Dedifferentiated amniotic fluid mesenchymal stem cell (primary cell): ENCODE data around the gene PRR5.
A peak's percentile ranks its signal among the peaks of the same experiment; 100 is the strongest.

ENCODE experiments used
- DNase-seq: peaks from one replicate; pipeline ENCODE4 v3.0.0-alpha.2; 2016; ENCODE audit errors: extremely low spot score

The PRR5 gene

DNA sequence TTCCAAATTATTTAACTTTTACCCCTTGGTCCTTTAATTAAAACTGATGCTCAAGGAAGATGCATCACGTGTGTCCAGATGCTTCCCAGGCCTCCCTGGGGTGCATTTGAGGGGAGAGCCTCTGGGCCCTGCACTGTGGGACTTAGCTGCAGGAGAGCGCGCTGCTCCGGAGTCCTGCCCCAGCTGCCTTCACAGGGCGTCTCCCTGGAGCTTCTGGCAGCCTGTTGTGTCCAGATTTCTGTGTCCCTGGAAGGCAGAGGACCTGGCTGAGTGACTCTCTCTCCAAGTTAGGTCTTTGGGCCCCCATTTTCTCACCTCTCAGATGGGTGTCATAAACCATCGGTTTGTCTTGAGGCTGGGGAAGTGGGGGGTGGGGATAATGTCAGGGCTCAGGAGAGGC is 53.4 kb downstream of the PRR5 start:
- DNase-seq: no peak

DNA sequence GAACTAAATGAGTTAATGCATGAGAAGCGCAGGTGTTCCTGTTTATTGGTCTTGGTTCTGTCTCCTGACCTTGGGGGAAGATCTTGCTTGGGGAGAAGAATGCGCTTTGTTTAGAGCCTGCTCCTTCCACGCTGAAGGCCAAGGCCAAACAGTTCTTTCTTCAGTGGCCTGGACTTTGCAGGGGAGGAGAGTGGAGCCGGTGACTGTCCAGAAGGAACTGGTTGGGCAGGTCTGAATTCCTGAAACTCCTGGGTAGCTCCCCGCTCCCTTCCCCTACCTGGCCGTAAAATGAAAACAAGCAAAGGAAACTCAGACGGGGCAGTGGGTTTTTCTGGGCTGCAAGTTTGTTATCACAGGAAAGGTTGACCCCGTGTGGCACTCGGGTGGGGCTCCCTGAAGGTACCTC is 54.0 kb downstream of the PRR5 start:
- no peak for DNase-seq

GRCh38 chr22:44758344-44758973 is 56.5 kb downstream of the PRR5 start:
- peak; percentile 47 for DNase-seq

DNA sequence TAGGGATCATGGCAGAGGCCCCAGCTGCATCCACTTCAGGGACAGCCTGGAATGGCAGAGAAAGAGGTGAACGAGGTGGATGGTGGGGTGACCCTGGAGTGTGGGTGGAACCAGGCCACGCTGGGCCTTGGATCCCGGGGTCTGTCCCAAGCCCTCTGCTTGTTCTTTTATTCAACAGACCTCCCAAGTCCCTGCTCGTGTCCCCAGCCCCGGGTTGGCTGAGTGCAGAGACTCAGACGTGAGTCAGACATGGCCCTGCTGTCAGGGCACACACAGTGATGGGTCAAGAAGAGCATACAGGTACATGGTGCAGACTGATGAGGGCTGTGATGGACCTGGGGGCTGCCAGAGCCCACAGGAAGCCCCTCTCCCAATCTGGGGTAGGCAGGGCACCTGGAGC is 57.0 kb downstream of the PRR5 start:
- DNase-seq: no peak

DNA sequence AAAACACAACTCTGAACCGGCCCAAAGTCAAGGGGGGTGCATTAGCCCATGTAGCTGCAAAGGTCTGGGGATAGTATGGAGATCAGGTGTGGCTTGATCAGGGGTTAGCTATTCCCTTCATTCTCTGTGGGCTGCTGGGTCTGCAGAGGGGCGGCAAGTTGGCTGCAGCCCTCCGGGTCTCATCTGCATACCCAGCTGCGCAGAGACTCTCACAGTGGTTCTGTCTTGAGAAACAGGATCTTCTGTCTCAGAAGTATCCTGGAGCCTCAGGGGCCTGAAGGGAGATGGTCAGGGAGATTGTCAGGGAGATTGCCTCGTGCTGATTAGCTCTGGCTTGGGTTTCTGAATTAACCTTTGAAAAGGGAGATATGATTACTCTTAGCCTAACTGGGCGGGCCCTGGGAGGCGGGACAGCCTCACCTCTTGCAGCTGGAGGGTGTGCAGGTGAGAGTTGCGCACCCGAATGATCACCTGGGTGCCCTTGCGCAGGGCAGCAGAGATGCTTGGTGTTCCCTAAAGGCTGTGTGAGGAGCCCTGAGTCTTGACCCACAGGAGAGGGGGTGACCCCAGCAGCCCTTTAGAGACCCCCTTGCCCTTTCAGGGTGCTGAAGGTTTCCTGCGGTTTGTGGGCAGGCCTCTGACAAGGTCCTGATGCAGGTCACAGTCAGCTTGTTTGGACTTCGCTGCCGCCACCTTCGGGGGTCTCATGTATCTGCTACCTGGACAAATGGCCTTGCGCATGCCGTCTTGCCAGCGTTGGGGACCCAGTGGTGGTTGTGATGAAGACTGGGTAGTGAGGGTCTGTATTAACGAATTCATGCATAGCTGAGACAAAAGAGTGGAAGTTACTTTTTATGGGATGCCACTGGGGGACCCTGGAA is 57.7 kb downstream of the PRR5 start:
- DNase-seq: no peak

- no peak for DNase-seq
These were observed 58.5 kb downstream of the PRR5 start for GRCh38 chr22:44760476-44760875.

GRCh38 chr22:44761025-44761424 is 59.0 kb downstream of the PRR5 start:
- DNase-seq: no peak

DNA sequence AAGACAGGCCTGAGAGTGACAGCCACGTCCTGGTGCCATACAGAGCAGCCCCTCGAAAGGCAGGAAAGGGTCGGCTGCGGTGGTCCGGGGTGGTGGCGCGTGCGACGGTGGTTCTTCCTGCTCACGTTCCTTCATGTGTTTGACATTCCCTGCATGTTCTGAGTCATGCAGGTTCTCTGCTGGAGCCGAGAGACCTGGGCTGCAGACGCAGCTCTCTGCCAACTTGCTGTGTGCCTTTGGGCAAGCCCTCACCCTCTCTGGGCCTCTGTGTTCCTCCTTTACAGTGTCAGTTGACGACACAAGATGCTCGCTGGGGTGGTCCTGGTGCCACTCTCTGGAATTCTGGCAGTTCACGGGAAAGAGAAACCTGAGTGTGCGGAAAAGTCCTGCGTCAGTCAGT is 62.4 kb downstream of the PRR5 start:
- no peak for DNase-seq

GRCh38 chr22:44764974-44765373 is 63.0 kb downstream of the PRR5 start:
- DNase-seq: no peak

GRCh38 chr22:44765571-44766285 is 63.7 kb downstream of the PRR5 start:
- DNase-seq: no peak

- DNase-seq: no peak
These were observed 71.1 kb downstream of the PRR5 start for GRCh38 chr22:44773082-44773481.

DNA sequence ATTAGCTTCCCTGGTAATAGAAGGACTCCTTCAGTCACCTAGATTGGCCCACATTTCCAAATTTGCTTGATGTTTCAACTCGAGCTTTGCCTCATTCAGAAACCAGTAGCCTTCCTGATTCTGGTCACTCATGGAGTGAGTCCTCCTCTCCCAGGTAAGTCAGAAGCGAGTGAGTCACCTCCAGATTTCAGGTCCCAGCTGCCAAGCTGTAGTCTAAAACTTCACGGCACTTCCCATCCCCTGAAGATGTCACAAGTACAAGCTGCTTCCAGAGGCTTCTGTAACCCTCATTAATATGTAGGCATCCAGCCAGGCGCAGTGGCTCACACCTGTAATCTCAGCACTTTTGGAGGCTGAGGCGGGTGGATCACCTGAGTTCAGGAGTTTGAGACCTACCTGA is 73.9 kb downstream of the PRR5 start:
- DNase-seq: no peak

DNA sequence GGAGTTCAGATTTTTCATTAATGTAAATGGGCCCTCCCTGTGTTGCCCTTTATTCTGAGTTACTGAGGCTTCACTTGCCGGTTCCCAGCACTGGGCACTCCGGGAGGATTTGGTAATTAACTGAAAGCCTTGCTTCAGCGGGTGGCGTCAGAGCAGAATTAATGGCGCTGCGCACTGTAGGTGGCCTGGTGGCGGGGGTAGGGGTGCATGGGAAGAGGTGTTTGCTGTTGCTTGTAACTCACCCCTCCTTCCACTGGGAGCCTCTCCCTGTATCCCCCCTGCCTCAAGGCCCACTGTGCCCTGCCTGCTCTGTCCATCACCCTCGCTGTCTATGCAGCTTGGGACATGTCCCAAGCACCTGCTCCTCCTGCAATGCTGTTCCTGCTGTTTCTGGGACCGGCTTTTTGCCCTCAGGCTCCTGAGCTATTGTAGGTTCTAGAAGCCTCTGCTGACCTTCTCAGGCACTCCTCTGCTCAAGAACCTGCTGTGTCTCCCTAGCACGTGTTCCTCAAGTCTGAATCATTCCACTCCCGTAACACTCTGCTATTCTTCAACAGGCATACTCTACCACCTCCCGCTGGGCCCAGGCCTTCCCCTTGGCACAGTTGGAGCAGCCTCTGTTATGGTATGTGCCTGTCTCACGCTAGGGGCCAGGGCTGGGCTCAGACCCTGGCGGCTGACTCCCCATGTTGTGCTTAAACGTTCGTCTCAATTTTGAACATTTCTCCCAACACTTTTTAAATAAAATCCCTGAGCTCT is 74.8 kb downstream of the PRR5 start:
- DNase-seq: no peak

DNA sequence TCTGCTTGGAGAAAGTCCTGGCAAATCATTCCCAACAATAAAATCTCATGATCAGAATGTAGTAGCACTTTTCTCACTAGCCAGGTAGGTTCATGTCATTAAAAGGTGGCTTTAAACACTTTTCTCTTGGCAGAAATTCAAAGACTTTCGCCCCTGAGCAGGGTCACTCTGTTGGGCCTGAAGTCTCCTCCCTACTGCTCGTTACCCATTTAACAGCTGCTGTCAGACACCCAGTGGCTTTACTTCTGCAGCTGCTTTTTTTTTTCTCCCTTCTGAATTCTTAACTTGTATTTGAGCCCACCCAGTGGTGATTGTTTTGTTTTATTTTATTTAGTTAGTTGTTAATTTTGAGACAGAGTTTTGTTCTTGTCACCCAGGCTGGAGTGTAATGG is 75.4 kb downstream of the PRR5 start:
- no peak for DNase-seq

DNA sequence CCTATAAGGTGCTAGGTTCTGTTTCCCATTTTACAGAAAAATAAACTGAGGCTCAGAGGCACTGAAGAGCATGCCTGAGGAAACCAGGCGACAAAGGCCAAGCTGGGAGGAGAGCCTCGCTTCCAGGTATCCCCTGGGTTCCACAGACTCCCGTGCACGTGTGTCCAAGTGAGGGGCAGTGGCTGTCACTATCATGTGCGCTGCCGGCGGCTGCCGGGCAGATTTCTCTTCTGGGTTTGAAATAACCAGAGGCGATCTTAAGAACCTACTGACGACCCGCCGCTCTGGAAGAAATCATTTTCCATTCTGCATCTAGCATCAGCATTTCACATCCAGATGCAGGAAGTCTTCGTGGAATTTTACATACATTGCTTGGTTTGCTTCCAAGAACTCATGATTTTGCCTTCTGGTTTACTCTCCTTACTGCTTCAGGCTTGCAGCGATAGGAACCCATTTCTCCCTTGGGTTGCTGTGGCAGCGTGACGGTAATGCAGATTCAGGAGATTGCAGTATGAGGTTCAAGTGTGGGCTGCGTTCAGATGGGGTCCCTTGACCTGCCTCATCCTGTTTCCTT is 79.0 kb downstream of the PRR5 start:
- no peak for DNase-seq

- no peak for DNase-seq
These were observed 80.5 kb downstream of the PRR5 start for GRCh38 chr22:44782363-44782963.

- DNase-seq: no peak
These were observed 81.1 kb downstream of the PRR5 start for GRCh38 chr22:44783091-44783490.

GRCh38 chr22:44783581-44783980 is 81.6 kb downstream of the PRR5 start:
- no peak for DNase-seq

GRCh38 chr22:44786136-44786535 is 84.1 kb downstream of the PRR5 start:
- DNase-seq: no peak

DNA sequence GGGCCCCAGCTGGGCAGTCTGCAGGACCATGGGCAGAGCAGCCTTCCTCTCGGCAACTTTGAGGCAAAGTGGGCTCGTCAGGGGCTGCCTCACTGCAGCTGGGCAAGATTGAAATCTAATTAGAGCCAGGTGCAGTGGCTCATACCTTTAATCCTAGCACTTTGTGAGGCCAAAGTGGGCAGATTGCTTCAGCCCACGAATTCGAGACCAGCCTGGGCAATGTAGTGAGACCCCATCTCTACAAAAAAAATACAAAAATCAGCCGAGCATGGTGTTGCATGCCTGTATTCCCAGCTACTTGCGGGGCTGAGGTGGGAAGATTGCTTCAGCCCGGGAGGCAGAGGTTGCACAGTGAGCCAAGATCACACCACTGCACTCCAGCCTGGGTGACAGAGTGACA is 84.6 kb downstream of the PRR5 start:
- DNase-seq: no peak
